Measurements from ENCODE around the gene CCDC122.

DNA sequence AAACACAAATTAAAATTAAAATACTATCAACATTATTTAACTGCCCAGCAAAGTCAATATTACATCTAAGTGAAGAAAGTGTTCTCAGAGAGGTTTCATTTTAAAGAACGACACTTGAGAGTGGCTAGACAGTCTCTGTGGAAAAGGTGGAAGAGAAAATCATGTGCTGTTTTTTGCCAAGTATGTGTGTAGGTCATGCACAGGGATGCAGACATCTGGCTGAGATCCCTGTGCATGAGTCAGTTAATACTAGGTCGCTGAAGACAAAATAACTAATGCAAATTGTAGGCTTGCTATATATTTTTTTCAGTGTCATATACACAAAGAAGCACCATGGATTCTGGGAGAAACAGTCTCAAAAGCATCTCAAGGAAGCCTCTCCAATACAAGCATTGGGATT lies 48.5 kb downstream of the CCDC122 start:
- no peak for TF ChIP-seq YY1 (IDR thresholded peaks at IDR 0.05)
- no peak for TF ChIP-seq MAX (IDR thresholded peaks at IDR 0.05)
- TF ChIP-seq, protein P1, sequence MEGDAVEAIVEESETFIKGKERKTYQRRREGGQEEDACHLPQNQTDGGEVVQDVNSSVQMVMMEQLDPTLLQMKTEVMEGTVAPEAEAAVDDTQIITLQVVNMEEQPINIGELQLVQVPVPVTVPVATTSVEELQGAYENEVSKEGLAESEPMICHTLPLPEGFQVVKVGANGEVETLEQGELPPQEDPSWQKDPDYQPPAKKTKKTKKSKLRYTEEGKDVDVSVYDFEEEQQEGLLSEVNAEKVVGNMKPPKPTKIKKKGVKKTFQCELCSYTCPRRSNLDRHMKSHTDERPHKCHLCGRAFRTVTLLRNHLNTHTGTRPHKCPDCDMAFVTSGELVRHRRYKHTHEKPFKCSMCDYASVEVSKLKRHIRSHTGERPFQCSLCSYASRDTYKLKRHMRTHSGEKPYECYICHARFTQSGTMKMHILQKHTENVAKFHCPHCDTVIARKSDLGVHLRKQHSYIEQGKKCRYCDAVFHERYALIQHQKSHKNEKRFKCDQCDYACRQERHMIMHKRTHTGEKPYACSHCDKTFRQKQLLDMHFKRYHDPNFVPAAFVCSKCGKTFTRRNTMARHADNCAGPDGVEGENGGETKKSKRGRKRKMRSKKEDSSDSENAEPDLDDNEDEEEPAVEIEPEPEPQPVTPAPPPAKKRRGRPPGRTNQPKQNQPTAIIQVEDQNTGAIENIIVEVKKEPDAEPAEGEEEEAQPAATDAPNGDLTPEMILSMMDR (IDR thresholded peaks at IDR 0.05; ENCODE audit: low read depth, low read length, missing input control) = no peak
- TF ChIP-seq FOXA1 (IDR thresholded peaks at IDR 0.05) = no peak
- TF ChIP-seq TAF1 (conservative IDR thresholded peaks at IDR 0.05) = no peak
- no peak for TF ChIP-seq ATF3 (IDR thresholded peaks at IDR 0.05)
- TF ChIP-seq REST (IDR thresholded peaks at IDR 0.05) = no peak
- TF ChIP-seq RAD21 (IDR thresholded peaks at IDR 0.05) = no peak

Data from liver (tissue), 3 donors.